HG03521 (cell line): ENCODE data around the gene PIK3R2.
"Not testable (repeated sequence)": the region's sequence is repeated elsewhere in the genome, so short reads cannot be mapped to it uniquely, and the experiment has no call there.

Experiments
- ATAC-seq: cut with Tn5 transposase; IDR thresholded peaks from one replicate; pipeline ENCODE4 v1.9.1; 2021; ENCODE audit warnings: mild to moderate bottlenecking, moderate library complexity; ENCODE audit not compliant: unreplicated experiment

Gene PIK3R2

DNA sequence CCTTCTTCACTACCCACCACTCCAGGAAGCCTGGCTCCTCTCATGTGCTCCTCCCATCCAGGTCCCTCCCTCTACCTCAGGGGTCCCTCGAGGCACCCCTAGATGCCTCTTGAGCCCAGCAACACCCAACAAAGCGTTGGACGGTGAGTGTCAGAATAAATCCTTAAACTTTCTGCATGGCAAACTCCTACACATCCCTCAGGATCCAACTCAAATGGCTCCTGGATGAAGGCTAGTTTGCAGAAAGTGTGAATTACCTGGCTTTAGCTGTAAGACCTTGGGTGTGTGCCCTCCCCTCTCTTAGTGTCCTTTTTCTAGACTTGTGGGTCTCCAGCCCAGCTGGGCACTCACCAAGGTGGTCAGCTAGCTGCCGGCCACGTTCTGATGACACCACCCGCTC, 45.4 kb downstream of the PIK3R2 start:
- no peak for ATAC-seq

DNA sequence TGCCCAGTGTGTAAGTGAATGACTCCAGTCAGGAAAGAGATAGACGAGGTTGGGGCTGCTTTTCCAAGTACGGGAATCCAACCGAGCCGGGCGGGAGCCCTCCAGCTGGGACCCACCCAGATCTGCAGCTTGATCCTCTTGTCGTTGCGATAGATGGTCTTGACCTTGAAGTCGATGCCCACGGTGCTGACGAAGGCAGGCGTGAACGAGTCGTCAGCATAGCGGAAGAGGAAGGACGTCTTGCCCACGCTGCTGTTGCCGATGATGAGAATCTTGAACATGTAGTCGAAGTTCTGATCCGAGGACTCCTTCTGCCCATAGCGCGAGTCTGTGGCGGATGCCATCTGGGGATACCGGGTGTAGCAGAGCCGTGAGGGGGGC, 49.4 kb downstream of the PIK3R2 start:
- no peak for ATAC-seq

DNA sequence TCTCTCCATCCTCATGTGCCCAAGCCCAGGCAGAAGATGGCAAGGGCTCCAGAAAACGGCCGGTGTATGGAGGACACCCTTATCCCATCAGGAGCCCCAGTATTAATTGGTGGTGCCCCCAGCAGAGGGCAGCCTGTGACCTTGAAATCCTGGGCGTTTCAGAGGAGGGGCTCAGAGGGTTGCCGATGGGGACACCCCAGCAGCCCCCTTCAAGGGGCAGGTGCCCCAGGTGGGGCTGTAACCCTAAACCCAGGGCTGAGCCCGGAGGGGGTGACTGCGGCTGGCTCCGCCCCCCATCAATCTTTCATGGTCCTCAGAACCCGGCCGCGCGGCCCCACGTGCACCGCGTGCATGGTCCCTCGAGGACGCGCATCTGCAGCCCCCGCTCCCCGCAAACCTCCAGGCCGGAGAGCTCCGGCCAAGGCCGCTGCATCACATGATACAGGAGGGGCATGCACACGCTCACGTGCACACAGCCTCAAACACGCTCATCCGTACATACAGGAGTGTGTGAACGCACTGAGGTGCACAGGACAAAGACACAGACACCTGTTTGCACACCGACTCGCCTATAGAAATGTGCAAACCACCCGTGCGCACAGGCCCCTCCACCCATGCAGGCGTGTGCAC, 49.9 kb downstream of the PIK3R2 start:
- no peak for ATAC-seq

DNA sequence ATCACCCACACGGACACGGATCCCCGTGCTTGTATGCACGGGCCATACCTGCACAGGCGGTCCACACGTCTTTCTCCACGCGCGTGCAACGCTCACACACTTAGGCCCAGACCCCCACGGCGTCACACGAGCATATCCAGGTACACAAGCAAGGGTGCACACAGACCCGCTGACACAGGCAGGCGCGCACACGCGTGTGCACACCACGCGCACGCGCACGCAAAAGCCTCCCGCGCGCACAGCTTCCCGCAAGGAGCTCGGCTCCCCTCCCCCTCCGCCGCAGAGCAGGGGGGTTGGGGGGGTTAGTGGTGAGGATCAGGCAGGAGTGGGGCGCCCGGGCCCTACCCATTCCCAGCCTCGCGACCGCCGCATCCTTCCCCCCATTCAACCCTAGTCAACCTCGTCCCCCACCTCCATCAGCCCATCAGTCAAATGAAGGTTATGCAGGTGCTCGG, 50.5 kb downstream of the PIK3R2 start:
- no peak for ATAC-seq

DNA sequence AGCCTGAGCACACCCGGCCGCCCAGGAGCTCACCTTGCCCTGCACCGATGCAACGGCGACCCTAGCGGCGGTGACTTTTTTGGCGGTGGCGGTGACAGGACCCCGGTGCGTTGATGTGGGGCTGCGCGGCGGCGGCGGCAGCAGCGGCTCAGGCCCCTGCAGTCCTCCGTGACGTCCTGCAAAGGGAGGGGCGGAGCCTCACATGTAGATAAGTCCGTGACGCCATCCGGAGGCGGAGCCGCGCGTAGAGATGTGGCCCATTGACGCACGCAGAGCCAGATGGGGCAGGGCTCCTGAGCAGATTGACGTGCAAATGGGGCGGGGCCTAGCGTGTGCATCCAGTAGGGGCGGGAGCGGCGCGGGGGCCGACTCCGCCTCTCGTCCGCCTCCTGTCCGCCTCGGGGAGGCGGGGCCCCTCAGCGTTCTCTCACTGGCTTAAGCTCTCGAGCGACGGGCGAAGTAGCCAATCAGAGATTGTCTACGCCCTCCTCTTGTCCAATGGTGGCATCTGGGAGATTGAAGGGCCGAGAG, 51.0 kb downstream of the PIK3R2 start, which contains the start of gene RAB3A:
Gene RAB3A, minus strand, starts transcription at position 180 of the 531 bp plus-strand sequence. CDS start 1,302 bp downstream, outside the sequence.
- peak; percentile 89 for ATAC-seq

DNA sequence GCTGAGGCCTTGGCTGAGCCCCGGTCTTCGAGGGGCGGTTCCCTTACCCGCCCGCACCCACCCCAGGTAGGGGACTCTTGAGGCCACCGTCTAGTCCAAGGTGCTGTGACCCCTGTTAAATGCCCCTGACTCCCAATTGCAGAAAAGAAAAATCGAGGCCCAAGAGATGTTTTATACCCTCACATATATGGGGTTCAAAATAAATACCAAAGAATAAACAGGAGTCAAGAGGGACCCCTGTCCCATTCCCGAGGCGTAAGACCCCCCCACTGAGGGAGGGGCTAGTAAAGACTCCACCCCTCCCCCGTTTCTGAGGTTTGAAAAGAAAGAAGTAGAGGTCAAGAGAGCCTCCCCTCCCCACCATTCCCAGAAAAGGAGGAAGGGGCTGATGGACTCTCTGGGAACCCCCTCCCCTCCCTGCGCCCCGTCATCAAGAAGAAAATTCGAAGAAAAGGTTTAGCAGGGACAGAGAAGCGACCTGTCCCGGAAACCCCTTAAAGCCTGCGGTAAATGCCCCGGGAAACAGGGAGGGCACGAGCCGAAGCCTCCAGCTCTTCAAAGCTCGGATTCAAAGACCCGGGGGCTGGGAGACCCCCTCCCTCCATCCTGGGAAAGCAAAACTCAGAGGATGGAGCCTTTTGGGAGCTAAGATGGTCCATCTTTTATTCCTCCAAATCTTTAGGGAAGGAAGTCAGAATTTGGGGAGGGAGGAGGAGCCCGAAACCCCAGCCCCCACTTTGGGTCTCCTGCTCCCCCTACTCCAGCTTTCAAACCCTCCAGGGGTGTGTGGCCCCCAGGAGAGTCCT, 51.6 kb downstream of the PIK3R2 start:
- ATAC-seq: peak; percentile 4

DNA sequence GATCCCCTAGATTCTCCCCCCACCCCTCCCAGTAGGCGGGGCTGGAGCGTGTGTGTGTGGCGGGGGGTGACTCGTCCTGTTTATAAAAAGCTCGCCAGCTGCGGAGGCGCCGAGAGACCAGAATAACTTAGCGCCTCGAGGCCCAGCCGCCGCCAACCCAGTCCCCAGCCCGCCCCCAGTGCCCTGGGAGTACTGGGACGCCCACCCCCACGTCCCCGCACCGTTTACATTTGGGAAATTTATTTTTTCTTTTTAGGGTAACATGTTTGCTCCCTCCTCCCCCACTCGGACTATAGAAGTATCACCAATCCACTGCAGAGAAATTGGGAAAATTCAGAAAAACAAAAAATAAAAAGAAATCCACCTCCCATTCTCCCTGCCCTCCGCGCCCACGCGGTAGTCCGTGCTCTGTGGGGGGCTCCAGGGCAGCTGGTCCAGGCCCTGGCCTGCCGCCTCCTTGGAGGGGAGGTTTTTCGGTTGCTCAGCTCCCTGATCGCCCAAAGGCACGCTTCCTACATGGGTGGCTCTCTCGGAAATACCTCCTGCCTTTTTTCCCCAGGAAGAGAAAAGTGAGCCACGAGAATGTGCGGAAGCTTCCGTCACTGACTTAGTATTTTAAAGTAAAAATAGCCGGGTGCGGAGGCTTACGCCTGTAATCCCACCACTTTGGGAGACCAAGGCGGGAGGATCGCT, 52.4 kb downstream of the PIK3R2 start:
- no peak for ATAC-seq

DNA sequence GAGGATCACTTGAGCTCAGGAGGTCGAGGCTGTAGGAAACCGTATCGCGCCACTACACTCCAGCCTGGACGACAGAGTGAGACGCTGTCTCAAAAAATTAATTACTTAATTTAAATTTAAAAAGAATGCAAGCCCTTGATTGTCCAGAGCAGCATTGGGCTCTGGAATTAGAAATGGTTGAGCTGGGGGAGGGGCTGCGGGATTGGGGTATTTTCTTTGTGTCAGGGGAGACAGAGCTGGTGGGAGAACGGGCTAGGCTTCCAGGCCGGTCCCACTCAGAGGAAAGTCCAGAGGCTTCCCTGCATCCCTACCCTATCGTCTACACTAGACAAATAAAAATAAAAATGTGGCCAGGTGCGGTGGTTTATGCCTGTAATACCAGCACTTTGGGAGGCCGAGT, 53.1 kb downstream of the PIK3R2 start:
- no peak for ATAC-seq

DNA sequence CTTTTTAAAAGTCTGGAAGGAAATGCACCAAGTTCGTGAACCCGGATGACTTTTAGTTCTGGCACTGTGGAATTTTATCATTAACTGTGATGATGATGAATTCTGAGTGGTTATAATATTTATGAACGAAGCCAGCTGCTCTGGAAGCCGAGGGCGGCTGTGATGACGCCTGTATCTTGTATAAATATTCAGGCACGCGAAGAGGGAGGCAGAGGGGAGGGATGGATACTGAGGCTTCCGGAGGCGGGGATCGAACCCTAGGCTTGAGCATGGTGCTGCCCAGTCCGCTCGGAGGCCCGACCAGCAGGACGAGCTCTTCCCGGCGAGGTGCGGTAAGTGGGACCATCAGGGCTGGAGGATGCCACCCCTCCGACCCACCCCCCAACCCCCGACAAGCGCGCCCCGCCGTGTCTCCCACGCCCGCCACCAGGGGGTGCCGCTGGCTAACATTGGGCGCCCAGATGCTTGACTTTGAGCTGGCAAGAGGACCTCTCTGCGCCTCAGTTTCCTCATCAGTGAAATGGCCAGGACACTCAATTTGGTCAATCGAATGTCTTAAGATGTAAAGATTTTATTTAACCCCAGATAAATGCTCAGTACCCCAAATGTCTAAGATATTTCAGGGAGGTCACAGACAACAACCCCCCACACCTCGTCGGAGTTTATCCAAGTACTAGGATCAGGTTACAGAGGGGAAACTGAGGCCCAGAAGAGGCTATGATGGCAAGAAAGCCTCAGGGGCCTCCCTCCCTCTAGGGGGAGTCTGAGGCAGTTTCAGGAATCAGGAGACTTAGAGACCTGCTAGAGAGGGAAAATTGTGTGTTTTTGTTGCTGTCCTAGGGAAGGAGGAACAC, 55.4 kb downstream of the PIK3R2 start:
- ATAC-seq: no peak

DNA sequence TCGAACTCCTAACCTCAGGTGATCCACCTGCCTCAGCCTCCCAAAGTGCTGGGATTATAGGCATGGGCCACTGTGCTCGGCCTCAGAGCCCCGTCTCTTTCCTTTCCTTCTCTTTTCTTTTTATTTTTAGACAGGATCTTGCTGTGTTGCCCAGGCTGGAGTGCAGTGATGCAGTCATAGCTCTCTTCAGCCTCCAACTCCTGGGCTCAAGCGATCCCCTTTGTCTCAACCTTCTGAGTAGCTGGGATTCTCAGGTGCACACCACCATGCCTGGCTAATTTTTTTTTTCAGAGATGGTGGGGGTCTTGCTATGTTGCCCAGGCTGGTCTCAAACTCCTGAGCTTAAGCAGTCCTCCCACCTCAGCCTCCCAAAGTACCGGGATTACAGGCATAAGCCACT, 56.9 kb downstream of the PIK3R2 start:
- not testable (repeated sequence) for ATAC-seq

DNA sequence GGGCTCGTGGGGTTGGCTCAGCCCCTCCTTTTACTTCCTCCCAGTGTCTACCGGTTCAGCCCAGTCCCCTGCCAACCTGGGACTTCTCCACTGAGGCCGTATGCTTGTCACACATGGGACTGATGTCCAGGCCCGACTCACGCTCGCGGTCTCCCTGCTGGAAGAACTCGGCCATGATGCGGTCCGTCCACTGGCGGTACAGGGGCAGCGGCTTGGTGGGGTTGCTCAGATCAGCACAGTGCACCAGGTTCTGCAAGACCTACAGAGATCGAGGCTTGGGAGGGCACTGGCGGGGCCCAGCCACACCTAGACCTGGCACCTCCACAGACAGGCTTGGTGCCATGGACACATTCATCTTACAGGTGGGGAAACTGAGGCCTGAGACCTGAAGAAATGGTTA, 58.7 kb downstream of the PIK3R2 start:
- ATAC-seq: no peak

DNA sequence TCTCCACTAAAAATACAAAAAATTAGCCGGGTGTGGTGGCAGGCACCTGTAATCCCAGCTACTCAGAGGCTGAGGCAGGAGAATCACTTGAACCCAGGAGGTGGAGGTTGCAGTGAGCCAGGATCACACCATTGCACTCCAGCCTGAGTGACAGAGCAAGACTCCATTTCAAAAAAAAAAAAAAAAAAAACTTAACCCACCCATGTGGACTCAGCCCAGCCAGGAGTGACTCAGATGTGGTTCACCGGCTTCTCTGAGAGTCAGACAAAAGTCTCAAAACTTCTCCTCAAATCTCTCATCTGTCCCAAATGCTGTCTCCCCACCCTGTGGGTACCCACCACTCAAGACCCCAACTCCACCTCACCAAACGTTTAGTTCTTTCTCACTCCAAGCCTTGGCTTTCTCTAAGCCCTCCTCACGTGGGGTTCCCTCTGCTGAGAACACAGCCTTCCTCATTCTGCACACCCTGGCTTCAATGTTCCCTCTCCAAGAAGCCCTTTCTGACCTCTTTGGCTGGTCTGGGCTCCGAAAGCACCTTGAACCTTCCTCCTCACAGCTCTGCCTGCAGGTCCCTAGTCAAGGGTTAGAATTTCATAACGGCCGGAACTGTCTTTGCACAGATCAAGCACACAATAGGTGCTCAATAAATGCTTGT, 61.9 kb downstream of the PIK3R2 start:
- no peak for ATAC-seq

DNA sequence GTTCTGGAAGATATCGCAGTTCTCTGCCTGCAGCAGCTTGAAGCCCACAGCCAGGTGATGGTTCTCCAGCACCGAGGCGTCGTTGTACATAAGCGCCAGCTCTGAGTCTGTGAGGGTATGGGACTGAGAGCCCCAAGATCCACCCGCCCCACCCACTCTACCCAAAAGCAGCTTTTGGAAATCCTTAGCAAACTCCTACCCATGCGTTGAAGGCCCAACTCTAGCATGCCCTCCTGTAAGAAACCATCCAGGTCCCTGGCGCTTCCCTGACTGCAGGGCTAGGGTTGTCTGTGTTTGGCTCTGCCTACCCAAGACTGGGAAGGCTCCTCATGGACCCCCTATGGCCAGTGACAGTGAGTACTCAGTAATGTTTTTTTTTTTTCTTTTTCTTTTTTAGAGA, 63.8 kb downstream of the PIK3R2 start:
- no peak for ATAC-seq

DNA sequence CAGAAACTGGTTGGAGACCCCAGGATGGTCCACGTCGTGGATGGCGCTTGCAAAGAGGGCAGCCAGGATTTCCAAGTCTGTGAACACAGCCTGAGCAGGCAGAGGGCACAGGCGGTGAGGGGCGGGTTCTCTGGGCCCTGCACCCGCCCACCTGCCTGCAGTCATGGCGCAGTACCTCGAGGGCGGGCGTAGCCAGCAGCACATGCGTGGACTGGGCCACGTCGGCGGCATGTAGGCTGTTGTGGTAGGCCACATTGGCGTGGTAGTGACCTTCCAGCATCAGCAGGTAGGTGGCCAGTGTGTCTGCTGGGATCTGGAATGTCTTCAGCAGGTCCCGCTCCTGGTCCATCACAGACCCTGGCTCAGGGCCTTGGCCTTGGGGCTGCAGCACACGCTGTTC, 65.2 kb downstream of the PIK3R2 start:
- ATAC-seq: no peak

DNA sequence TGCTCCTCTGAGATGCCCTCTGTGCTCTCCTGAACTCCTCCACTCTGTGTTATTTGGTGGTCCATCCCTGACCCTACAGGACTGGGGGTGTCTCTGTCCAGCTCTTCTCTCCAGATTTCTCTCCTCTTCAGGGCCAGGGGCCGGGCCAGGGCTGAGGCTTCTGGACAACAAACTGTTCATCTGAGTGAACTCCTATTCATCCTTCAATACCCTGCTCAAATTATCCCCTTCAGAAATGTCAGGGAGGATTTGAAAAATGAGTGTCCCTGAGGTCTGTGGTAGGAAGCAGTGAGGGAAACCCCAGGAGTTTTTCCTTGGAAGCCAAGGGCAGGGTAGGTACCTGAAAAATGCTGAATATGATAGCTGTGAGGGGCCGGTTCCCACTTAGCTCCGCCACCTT, 65.6 kb downstream of the PIK3R2 start:
- no peak for ATAC-seq
